IgD-negative memory B cell (primary cell): ENCODE measurements around the gene VMO1. TPM values are rescaled to one million over a fixed set of nuclear protein-coding genes. Genes with fewer than 3 reads are reported as not detected.
A peak's percentile ranks its signal among the peaks of the same experiment; 100 is the strongest.

ENCODE experiments used
- H3K27ac Mint-ChIP-seq, 3 donors: one replicate each; pipeline ENCODE4 v1.8.0; 2020 to 2022; ENCODE audit warnings: mild to moderate bottlenecking in 3 of 3, mixed read lengths in 3 of 3, moderate library complexity in 1 of 3
- H3K27me3 Mint-ChIP-seq: one replicate; pipeline ENCODE4 v1.8.0; 2021; ENCODE audit warnings: mixed read lengths
- H3K36me3 Mint-ChIP-seq: one replicate; pipeline ENCODE4 v1.8.0; 2020; ENCODE audit warnings: mild to moderate bottlenecking, mixed read lengths
- H3K4me1 Mint-ChIP-seq, 3 donors: one replicate each; pipeline ENCODE4 v1.8.0; 2020 to 2022; ENCODE audit warnings: mixed read lengths in 3 of 3, mild to moderate bottlenecking in 1 of 3
- H3K4me3 Mint-ChIP-seq, 4 donors: one replicate each; pipeline ENCODE4 v1.8.0; 2020 to 2022; ENCODE audit warnings: mild to moderate bottlenecking in 4 of 4, mixed read lengths in 4 of 4, moderate library complexity in 3 of 4
- H3K9me3 Mint-ChIP-seq, 3 donors: one replicate each; pipeline ENCODE4 v1.8.0; 2020 to 2021; ENCODE audit warnings: mixed read lengths in 3 of 3, mild to moderate bottlenecking in 1 of 3
- polyA plus RNA-seq: library from polyadenylated mRNA; unstranded; fragments of 300-500 nt; fragmentation: Illumina TruSeq; gene quantifications from one replicate; pipeline ENCODE4 v1.2.3, GENCODE V29; 2021

The VMO1 gene
- polyA plus RNA-seq, 1 donor from 2014 or later: not detected

- no peaks in the 10 kb centered on the region for H3K36me3 Mint-ChIP-seq
- H3K9me3 Mint-ChIP-seq: no peaks in the 10 kb centered on the region
- peaks cover 4 to 8% (median 6%) of the 10 kb centered on the region in 3 donors for H3K4me1 Mint-ChIP-seq
- H3K27ac Mint-ChIP-seq: no peak overlapping the region
- H3K27me3 Mint-ChIP-seq: peaks cover 23% of the 10 kb centered on the region
- no peak overlapping the region for H3K4me3 Mint-ChIP-seq
Measured at GRCh38 chr17:4751932-4752331, 34.2 kb downstream of the VMO1 start.

GRCh38 chr17:4750606-4751005 is 35.6 kb downstream of the VMO1 start:
- Mint-ChIP-seq H3K4me3 (no peak overlapping the region), H3K9me3 (no peaks in the 10 kb centered on the region), H3K36me3 (no peaks in the 10 kb centered on the region), H3K4me1 (peaks cover 4 to 10% (median 6%) of the 10 kb centered on the region in 3 donors), H3K27me3 (peaks cover 27% of the 10 kb centered on the region), H3K27ac (no peak overlapping the region)

GRCh38 chr17:4748686-4749085 is 37.5 kb downstream of the VMO1 start:
- no peak overlapping the region for H3K27ac Mint-ChIP-seq
- H3K4me1 Mint-ChIP-seq: peaks cover 4 to 10% (median 8%) of the 10 kb centered on the region in 3 donors
- H3K4me3 Mint-ChIP-seq: peak overlapping the region in 2 of 4 donors; percentile 1 to 18
- no peaks in the 10 kb centered on the region for H3K9me3 Mint-ChIP-seq
- no peaks in the 10 kb centered on the region for H3K36me3 Mint-ChIP-seq
- H3K27me3 Mint-ChIP-seq: peaks cover 26% of the 10 kb centered on the region

GRCh38 chr17:4747847-4748246 is 38.3 kb downstream of the VMO1 start:
- Mint-ChIP-seq H3K27me3 (peaks cover 28% of the 10 kb centered on the region), H3K36me3 (no peaks in the 10 kb centered on the region), H3K9me3 (no peaks in the 10 kb centered on the region), H3K27ac (peak overlapping the region in 1 of 3 donors; percentile 60), H3K4me3 (peak overlapping the region in 3 of 4 donors; percentile 34 to 73 (median 51)), H3K4me1 (peaks cover 4 to 10% (median 8%) of the 10 kb centered on the region in 3 donors)

GRCh38 chr17:4744999-4745969 is 40.9 kb downstream of the VMO1 start:
- H3K36me3 Mint-ChIP-seq: no peaks in the 10 kb centered on the region
- H3K27ac Mint-ChIP-seq: no peak overlapping the region
- H3K4me3 Mint-ChIP-seq: no peak overlapping the region
- H3K4me1 Mint-ChIP-seq: peaks cover 5 to 13% (median 10%) of the 10 kb centered on the region in 3 donors
- H3K9me3 Mint-ChIP-seq: no peaks in the 10 kb centered on the region
- peaks cover 22% of the 10 kb centered on the region for H3K27me3 Mint-ChIP-seq

GRCh38 chr17:4743898-4744297 is 42.3 kb downstream of the VMO1 start:
- Mint-ChIP-seq H3K27ac (peak overlapping the region in 1 of 3 donors; percentile 89), H3K36me3 (no peaks in the 10 kb centered on the region), H3K9me3 (no peaks in the 10 kb centered on the region), H3K27me3 (peaks cover 17% of the 10 kb centered on the region), H3K4me1 (peaks cover 9 to 16% (median 10%) of the 10 kb centered on the region in 3 donors), H3K4me3 (peak overlapping the region in 1 of 4 donors; percentile 39)

GRCh38 chr17:4743216-4743615 is 42.9 kb downstream of the VMO1 start:
- Mint-ChIP-seq H3K4me1 (peaks cover 10 to 20% (median 16%) of the 10 kb centered on the region in 3 donors), H3K27me3 (peaks cover 14% of the 10 kb centered on the region), H3K36me3 (no peaks in the 10 kb centered on the region), H3K4me3 (peak overlapping the region in 1 of 4 donors; percentile 74), H3K9me3 (no peaks in the 10 kb centered on the region), H3K27ac (peak overlapping the region in 1 of 3 donors; percentile 89)

- H3K4me3 Mint-ChIP-seq: peak overlapping the region in 1 of 4 donors; percentile 74
- H3K36me3 Mint-ChIP-seq: no peaks in the 10 kb centered on the region
- peaks cover 6 to 16% (median 13%) of the 10 kb centered on the region in 3 donors for H3K4me1 Mint-ChIP-seq
- H3K27me3 Mint-ChIP-seq: peaks cover 14% of the 10 kb centered on the region
- H3K27ac Mint-ChIP-seq: peak overlapping the region in 1 of 3 donors; percentile 32
- no peaks in the 10 kb centered on the region for H3K9me3 Mint-ChIP-seq
Measured at GRCh38 chr17:4742629-4743028, 43.5 kb downstream of the VMO1 start.

- Mint-ChIP-seq H3K4me3 (peak overlapping the region in 2 of 4 donors; percentile 48 to 74), H3K4me1 (peaks cover 6 to 16% (median 12%) of the 10 kb centered on the region in 3 donors), H3K36me3 (no peaks in the 10 kb centered on the region), H3K27me3 (peaks cover 14% of the 10 kb centered on the region), H3K9me3 (no peaks in the 10 kb centered on the region), H3K27ac (peak overlapping the region in 1 of 3 donors; percentile 32)
Measured at GRCh38 chr17:4742133-4742532, 44.0 kb downstream of the VMO1 start.

GRCh38 chr17:4741544-4741943 is 44.6 kb downstream of the VMO1 start:
- Mint-ChIP-seq H3K36me3 (no peaks in the 10 kb centered on the region), H3K27me3 (peaks cover 11% of the 10 kb centered on the region), H3K27ac (no peak overlapping the region), H3K4me1 (peaks cover 8 to 15% (median 13%) of the 10 kb centered on the region in 3 donors), H3K4me3 (peak overlapping the region in 2 of 4 donors; percentile 55 to 74), H3K9me3 (no peaks in the 10 kb centered on the region)

- Mint-ChIP-seq H3K4me3 (peak overlapping the region; percentile 78 to 95 (median 88)), H3K27me3 (peaks cover 10% of the 10 kb centered on the region), H3K4me1 (peaks cover 8 to 19% (median 16%) of the 10 kb centered on the region in 3 donors), H3K36me3 (no peaks in the 10 kb centered on the region), H3K27ac (peak overlapping the region in 2 of 3 donors; percentile 85 to 86), H3K9me3 (no peaks in the 10 kb centered on the region)
Measured at GRCh38 chr17:4740584-4740983, 45.6 kb downstream of the VMO1 start.

GRCh38 chr17:4740025-4740351 is 46.2 kb downstream of the VMO1 start:
- Mint-ChIP-seq H3K36me3 (no peaks in the 10 kb centered on the region), H3K27me3 (peaks cover 6% of the 10 kb centered on the region), H3K4me3 (peak overlapping the region; percentile 78 to 95 (median 88)), H3K9me3 (no peaks in the 10 kb centered on the region), H3K27ac (peak overlapping the region in 2 of 3 donors; percentile 85 to 86), H3K4me1 (peaks cover 5 to 22% (median 19%) of the 10 kb centered on the region in 3 donors)

GRCh38 chr17:4739122-4740024 is 46.8 kb downstream of the VMO1 start, which contains the start of the genes CXCL16 and ZMYND15:
Gene CXCL16, minus strand, starts transcription at chr17:4739928. Its CDS starts 589 bp downstream, at chr17:4739339.
Gene ZMYND15, plus strand, starts transcription at chr17:4739833. Its CDS starts 716 bp downstream, at chr17:4740549.
- H3K27ac Mint-ChIP-seq: peak within 1 kb of the TSS; percentile 84 to 97 (median 96)
- H3K36me3 Mint-ChIP-seq: no peaks in the 10 kb centered on the region
- H3K9me3 Mint-ChIP-seq: no peaks in the 10 kb centered on the region
- H3K4me3 Mint-ChIP-seq: peak within 1 kb of the TSS; percentile 86 to 97 (median 94)
- H3K4me1 Mint-ChIP-seq: peaks cover 7 to 25% (median 19%) of the 10 kb centered on the region in 3 donors
- H3K27me3 Mint-ChIP-seq: peaks cover 6% of the 10 kb centered on the region
